ENCODE measurements around the gene GPC1. TPM values are rescaled to one million over a fixed set of nuclear protein-coding genes. Genes with fewer than 3 reads are reported as not detected.

Gene GPC1
- total and polyA plus RNA-seq, 2 experiments from 2014 or later = 71.4 to 142 TPM

- H3K9me3 ChIP-seq (ENCODE audit: low read depth) = no peaks in the 10 kb centered on the region
- H4K20me1 ChIP-seq (ENCODE audit: insufficient read depth, poor library complexity, severe bottlenecking) = no peaks in the 10 kb centered on the region
- TF ChIP-seq, protein P1, sequence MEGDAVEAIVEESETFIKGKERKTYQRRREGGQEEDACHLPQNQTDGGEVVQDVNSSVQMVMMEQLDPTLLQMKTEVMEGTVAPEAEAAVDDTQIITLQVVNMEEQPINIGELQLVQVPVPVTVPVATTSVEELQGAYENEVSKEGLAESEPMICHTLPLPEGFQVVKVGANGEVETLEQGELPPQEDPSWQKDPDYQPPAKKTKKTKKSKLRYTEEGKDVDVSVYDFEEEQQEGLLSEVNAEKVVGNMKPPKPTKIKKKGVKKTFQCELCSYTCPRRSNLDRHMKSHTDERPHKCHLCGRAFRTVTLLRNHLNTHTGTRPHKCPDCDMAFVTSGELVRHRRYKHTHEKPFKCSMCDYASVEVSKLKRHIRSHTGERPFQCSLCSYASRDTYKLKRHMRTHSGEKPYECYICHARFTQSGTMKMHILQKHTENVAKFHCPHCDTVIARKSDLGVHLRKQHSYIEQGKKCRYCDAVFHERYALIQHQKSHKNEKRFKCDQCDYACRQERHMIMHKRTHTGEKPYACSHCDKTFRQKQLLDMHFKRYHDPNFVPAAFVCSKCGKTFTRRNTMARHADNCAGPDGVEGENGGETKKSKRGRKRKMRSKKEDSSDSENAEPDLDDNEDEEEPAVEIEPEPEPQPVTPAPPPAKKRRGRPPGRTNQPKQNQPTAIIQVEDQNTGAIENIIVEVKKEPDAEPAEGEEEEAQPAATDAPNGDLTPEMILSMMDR (IDR thresholded peaks at IDR 0.05; ENCODE audit: poor library complexity) = no peak
- TF ChIP-seq EZH2 (IDR thresholded peaks at IDR 0.05; ENCODE audit: borderline replicate concordance) = no peak
- no peak for TF ChIP-seq EZH2phosphoT487 (IDR thresholded peaks at IDR 0.05; ENCODE audit: low read depth, severe bottlenecking, unreplicated experiment)
- H3K9me2 ChIP-seq (replicated peaks; ENCODE audit: insufficient read depth) = no peaks in the 10 kb centered on the region
- no peak overlapping the region for H2AFZ ChIP-seq
- H3K27ac ChIP-seq = no peak overlapping the region
- no peaks in the 10 kb centered on the region for H3K79me2 ChIP-seq
- DNase-seq (ENCODE audit: low spot score) = no peak
- no peaks in the 10 kb centered on the region for H3K36me3 ChIP-seq (replicated peaks; ENCODE audit: insufficient read depth, low read depth)
- peaks cover 3% of the 10 kb centered on the region for H3K4me1 ChIP-seq (ENCODE audit: insufficient read depth)
- H3K27me3 ChIP-seq = no peaks in the 10 kb centered on the region
- 88% methylated on average over 4 of the region's 4 CpGs for WGBS (ENCODE audit: low lambda C conversion rate, missing lambda C conversion rate)
- no peak overlapping the region for H3K4me2 ChIP-seq
- H3K4me3 ChIP-seq = no peak overlapping the region
Measured at GRCh38 chr2:240413813-240414429, 21.5 kb upstream of the GPC1 start.

GRCh38 chr2:240416821-240417220 lies 18.6 kb upstream of the GPC1 start:
- Histone ChIP-seq H4K20me1 (ENCODE audit: insufficient read depth, poor library complexity, severe bottlenecking) (no peaks in the 10 kb centered on the region), H3K27ac (no peak overlapping the region), H3K4me3 (no peak overlapping the region), H2AFZ (no peak overlapping the region), H3K4me1 (ENCODE audit: insufficient read depth) (peaks cover 3% of the 10 kb centered on the region), H3K9me2 (replicated peaks; ENCODE audit: insufficient read depth) (no peaks in the 10 kb centered on the region), H3K4me2 (no peak overlapping the region), H3K36me3 (replicated peaks; ENCODE audit: insufficient read depth, low read depth) (no peaks in the 10 kb centered on the region), H3K27me3 (no peaks in the 10 kb centered on the region), H3K9me3 (ENCODE audit: low read depth) (no peaks in the 10 kb centered on the region), H3K79me2 (no peaks in the 10 kb centered on the region)
- 76% methylated on average over 4 of the region's 4 CpGs for WGBS (ENCODE audit: low lambda C conversion rate, missing lambda C conversion rate)
- no peak for DNase-seq (ENCODE audit: low spot score)
- no peak for TF ChIP-seq EZH2phosphoT487 (IDR thresholded peaks at IDR 0.05; ENCODE audit: low read depth, severe bottlenecking, unreplicated experiment)
- TF ChIP-seq, protein P1 (IDR thresholded peaks at IDR 0.05; ENCODE audit: poor library complexity) = no peak
- TF ChIP-seq EZH2 (IDR thresholded peaks at IDR 0.05; ENCODE audit: borderline replicate concordance) = no peak

DNA sequence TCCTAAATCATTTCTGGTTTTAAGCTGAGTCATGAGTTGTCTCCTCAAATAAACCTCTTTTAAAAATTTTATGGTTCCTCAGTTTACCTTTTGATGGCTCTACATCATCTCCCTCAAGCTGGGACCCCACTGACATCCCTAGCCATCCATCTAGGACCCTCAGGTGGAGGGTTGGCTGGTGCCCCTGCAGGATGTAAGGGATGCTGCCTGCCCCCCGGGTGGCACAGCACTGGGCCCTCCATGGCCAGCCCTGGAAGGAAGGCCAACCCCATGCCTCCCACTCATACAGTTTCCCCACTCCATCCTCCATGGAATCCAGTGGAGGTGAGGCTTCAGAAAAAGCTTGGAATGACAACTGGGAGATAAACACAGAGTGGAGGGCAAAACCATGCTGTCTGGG lies 17.2 kb upstream of the GPC1 start:
- H3K27me3 ChIP-seq = no peaks in the 10 kb centered on the region
- H2AFZ ChIP-seq = no peak overlapping the region
- no peak overlapping the region for H3K27ac ChIP-seq
- H4K20me1 ChIP-seq (ENCODE audit: insufficient read depth, poor library complexity, severe bottlenecking) = no peaks in the 10 kb centered on the region
- no peaks in the 10 kb centered on the region for H3K9me2 ChIP-seq (replicated peaks; ENCODE audit: insufficient read depth)
- H3K79me2 ChIP-seq = no peaks in the 10 kb centered on the region
- H3K9me3 ChIP-seq (ENCODE audit: low read depth) = no peaks in the 10 kb centered on the region
- TF ChIP-seq, protein P1 (IDR thresholded peaks at IDR 0.05; ENCODE audit: poor library complexity) = no peak
- TF ChIP-seq EZH2 (IDR thresholded peaks at IDR 0.05; ENCODE audit: borderline replicate concordance) (no peak), EZH2phosphoT487 (IDR thresholded peaks at IDR 0.05; ENCODE audit: low read depth, severe bottlenecking, unreplicated experiment) (no peak)
- no peak overlapping the region for H3K4me2 ChIP-seq
- no peak overlapping the region for H3K4me3 ChIP-seq
- DNase-seq (ENCODE audit: low spot score) = no peak
- WGBS (ENCODE audit: low lambda C conversion rate, missing lambda C conversion rate) = 83% methylated on average over 1 of the region's 1 CpG
- H3K4me1 ChIP-seq (ENCODE audit: insufficient read depth) = no peaks in the 10 kb centered on the region
- no peaks in the 10 kb centered on the region for H3K36me3 ChIP-seq (replicated peaks; ENCODE audit: insufficient read depth, low read depth)
